Measurements from ENCODE around the gene SRPRB. TPM values are rescaled to one million over a fixed set of nuclear protein-coding genes. Genes with fewer than 3 reads are reported as not detected.

Gene SRPRB
- polyA plus RNA-seq, 2 of the 4 experiments (the other 2 are of a cell fraction), result 41.9 to 64.6 TPM

DNA sequence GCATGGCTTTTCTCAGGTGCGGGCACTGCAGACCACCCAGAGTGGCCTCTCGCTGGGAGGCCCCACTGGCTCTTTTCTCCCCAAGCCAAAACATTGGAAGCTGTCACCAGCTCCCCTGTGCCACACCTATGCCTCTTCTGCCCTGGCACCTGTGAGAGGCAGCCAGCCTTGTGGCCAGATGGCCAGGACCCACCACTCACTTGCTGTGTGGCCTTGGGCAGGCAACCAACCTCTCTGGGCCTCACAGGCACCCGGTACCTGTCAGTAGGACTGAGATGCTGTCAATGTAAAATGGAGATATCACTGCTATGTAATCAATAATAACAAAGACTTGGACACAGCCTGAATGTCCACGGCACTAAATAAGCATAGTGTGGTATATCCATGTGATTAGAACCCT lies 36.5 kb downstream of the SRPRB start:
- FAIRE-seq (no peak), ATAC-seq (no peak), DNase-seq (ENCODE audit: low read depth in 1 of 2, low spot score in 1 of 2) (no peak)
- WGBS (ENCODE audit: missing lambda C conversion rate), result 42% methylated on average over 4 of the region's 4 CpGs
- ChIA-PET POLR2A (no interaction called here), CTCF (no interaction called here)
- no peaks in the 10 kb centered on the region for H3K9me3 ChIP-seq
- H3K27ac ChIP-seq, result no peak overlapping the region
- no peak overlapping the region for H3K4me2 ChIP-seq
- no peaks in the 10 kb centered on the region for H3K4me1 ChIP-seq
- H3K4me3 ChIP-seq, result no peak overlapping the region
- TF ChIP-seq HMGXB4 (CRISPR knock-in tag; IDR thresholded peaks at IDR 0.05; ENCODE audit: borderline replicate concordance) (no peak), MAZ (IDR thresholded peaks at IDR 0.05; ENCODE audit: borderline replicate concordance, low read depth, low read length) (no peak), ZNF302 (CRISPR knock-in tag; IDR thresholded peaks at IDR 0.05) (no peak), SREBF2 (IDR thresholded peaks at IDR 0.05) (no peak), EP300 (IDR thresholded peaks at IDR 0.05) (no peak), HDAC2 (IDR thresholded peaks at IDR 0.05) (no peak), NFE2L2 (conservative IDR thresholded peaks at IDR 0.05; ENCODE audit: low read length) (no peak), FOXS1 (CRISPR knock-in tag; IDR thresholded peaks at IDR 0.05) (no peak), HOXB5 (CRISPR knock-in tag; IDR thresholded peaks at IDR 0.05) (no peak), PHF8 (IDR thresholded peaks at IDR 0.05; ENCODE audit: borderline replicate concordance, low read depth) (no peak), FOSL2 (IDR thresholded peaks at IDR 0.05) (no peak), FOSL2 (CRISPR knock-in tag; IDR thresholded peaks at IDR 0.05) (no peak), ZSCAN20 (CRISPR knock-in tag; IDR thresholded peaks at IDR 0.05) (no peak), MAFK (IDR thresholded peaks at IDR 0.05; ENCODE audit: partially characterized antibody) (no peak), JUN (IDR thresholded peaks at IDR 0.05) (no peak), GATA3 (IDR thresholded peaks at IDR 0.05; ENCODE audit: borderline replicate concordance) (no peak), CBX8 (IDR thresholded peaks at IDR 0.05) (no peak)
- TF ChIP-seq, protein P1, sequence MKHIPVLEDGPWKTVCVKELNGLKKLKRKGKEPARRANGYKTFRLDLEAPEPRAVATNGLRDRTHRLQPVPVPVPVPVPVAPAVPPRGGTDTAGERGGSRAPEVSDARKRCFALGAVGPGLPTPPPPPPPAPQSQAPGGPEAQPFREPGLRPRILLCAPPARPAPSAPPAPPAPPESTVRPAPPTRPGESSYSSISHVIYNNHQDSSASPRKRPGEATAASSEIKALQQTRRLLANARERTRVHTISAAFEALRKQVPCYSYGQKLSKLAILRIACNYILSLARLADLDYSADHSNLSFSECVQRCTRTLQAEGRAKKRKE (CRISPR knock-in tag; IDR thresholded peaks at IDR 0.05; ENCODE audit: low read depth), result no peak
- TF ChIP-seq, protein P2, sequence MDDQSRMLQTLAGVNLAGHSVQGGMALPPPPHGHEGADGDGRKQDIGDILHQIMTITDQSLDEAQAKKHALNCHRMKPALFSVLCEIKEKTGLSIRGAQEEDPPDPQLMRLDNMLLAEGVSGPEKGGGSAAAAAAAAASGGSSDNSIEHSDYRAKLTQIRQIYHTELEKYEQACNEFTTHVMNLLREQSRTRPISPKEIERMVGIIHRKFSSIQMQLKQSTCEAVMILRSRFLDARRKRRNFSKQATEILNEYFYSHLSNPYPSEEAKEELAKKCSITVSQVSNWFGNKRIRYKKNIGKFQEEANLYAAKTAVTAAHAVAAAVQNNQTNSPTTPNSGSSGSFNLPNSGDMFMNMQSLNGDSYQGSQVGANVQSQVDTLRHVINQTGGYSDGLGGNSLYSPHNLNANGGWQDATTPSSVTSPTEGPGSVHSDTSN (IDR thresholded peaks at IDR 0.05), result no peak

- FAIRE-seq (no peak), ATAC-seq (no peak), DNase-seq (ENCODE audit: low read depth in 1 of 2, low spot score in 1 of 2) (no peak)
- ChIA-PET POLR2A (no interaction called here), CTCF (no interaction called here)
- H3K4me3 ChIP-seq, result no peak overlapping the region
- TF ChIP-seq E2F6 (IDR thresholded peaks at IDR 0.05; ENCODE audit: borderline replicate concordance, low read depth) (no peak), FOSL2 (IDR thresholded peaks at IDR 0.05) (no peak), FOSL2 (CRISPR knock-in tag; IDR thresholded peaks at IDR 0.05) (no peak), TP53 (CRISPR knock-in tag; IDR thresholded peaks at IDR 0.05) (no peak), ZNF302 (CRISPR knock-in tag; IDR thresholded peaks at IDR 0.05) (no peak), NFE2L2 (conservative IDR thresholded peaks at IDR 0.05; ENCODE audit: low read length) (no peak), EP300 (IDR thresholded peaks at IDR 0.05) (no peak), CBX2 (IDR thresholded peaks at IDR 0.05; ENCODE audit: borderline replicate concordance, low read depth) (no peak)
- TF ChIP-seq, protein P2 (IDR thresholded peaks at IDR 0.05), result no peak
- H3K4me2 ChIP-seq, result no peak overlapping the region
- H3K27ac ChIP-seq, result no peak overlapping the region
- H3K4me1 ChIP-seq, result no peaks in the 10 kb centered on the region
- H3K9me3 ChIP-seq, result no peaks in the 10 kb centered on the region
- WGBS (ENCODE audit: missing lambda C conversion rate), result 41% methylated on average over 3 of the region's 7 CpGs
Measured at GRCh38 chr3:133843634-133844033, 38.0 kb downstream of the SRPRB start.

Data from A549 (cell line).